Measurements from ENCODE around the gene MLX.

The MLX gene

DNA sequence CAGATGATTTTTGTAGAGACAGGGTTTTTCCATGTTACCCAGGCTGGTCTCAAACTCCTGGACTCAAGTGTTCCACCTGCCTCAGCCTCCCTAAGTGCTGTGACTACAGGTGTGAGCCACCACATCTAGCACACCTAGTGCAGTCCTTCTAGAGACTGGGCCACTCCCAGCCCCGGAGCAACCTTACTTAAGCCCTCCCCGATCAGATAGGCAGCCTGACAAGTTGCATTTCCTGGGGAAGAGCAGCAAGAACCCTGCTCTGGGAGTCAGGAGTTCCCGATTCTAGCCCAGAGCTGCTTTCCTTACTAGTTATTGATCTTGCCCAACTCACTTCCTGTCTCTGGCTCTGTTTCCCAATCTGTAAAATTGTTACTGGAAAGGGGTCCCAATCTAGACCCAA lies 37.8 kb upstream of the MLX start:
- TF ChIP-seq CTCF (conservative IDR thresholded peaks at IDR 0.05): no peak
- H3K27ac ChIP-seq: no peak overlapping the region

DNA sequence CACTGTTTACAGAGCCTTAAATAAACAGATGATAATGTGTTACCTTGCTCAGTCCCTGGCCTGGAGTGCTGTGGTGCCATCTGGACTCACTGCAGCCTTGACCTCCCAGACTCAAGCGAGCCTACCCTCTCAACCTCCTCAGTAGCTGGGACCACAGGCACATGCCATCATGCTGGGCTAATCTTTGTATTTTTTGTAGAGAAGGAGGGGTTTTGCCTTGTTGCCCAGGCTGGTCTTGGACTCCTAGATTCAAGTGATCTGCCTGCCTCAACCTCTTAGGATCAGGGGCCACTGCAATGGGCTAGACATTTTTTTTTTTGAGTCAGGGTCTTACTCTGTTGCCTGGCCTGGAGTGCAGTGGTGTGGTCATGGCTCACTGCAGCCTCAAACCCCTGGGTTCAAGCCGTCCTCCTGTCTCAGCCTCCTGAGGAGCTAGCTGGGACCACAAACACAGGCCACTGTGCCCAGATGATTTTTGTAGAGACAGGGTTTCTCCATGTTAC lies 35.9 kb upstream of the MLX start:
- H3K27ac ChIP-seq: peak overlapping the region; percentile 19; the same call in 1 of the 2 replicates
- no peak for TF ChIP-seq CTCF (conservative IDR thresholded peaks at IDR 0.05)

DNA sequence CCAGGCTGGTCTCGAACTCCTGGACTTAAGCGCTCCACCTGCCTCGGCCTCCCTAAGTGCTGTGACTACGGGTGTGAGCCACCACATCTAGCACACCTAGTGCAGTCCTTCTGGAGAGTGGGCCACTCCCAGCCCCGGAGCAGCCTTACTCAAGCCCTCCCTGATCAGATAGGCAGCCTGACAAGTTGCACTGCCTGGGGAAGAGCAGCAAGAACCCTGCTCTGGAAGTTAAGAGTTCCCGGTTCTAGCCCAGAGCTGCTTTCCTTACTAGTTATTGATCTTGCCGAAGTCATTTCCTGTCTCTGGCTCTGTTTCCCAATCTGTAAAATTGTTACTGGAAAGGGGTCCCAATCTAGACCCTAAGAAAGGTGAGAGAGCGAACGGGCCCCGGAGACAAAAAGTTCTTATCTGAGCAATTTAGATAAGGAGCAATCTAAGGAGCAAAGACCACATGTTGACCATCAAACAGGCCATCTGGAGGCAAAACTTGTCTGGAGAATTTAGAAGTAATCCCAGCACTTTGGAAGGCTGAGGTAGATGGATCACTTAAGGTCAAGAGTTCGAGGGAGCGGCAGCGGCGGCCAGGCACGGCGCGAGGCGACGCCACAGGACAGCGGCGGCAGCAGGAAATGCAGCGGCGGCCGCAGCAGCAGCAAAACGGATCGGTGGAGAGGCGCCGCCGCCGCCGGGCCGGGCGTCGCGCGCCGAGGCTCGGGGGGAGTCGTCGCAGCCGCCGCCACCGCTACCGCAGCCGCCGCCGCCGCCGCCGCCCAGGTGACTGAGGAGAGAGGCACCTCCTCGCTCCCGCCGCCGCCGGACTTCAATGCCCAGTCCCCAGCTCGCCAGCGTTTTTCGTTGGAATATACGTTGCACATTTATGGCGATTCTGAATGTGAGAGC lies 35.2 kb upstream of the MLX start:
- peak; percentile 51 for TF ChIP-seq CTCF (conservative IDR thresholded peaks at IDR 0.05)
- H3K27ac ChIP-seq: peak overlapping the region; percentile 48; the same call in 1 of the 2 replicates

- H3K27ac ChIP-seq: peak overlapping the region; percentile 86
- no peak for TF ChIP-seq CTCF (conservative IDR thresholded peaks at IDR 0.05)
These were observed 31.5 kb upstream of the MLX start for GRCh38 chr17:42535155-42536047.

DNA sequence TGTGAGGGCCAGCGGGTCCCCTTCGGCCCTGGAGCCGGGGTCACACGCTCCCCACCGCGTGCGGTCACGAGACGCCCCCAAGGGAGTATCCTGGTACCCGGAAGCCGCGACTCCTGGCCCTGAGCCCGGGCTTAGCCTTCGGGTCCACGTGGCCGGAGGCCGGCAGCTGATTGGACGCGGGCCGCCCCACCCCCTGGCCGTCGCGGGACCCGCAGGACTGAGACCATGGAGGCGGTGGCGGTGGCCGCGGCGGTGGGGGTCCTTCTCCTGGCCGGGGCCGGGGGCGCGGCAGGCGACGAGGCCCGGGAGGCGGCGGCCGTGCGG lies 30.9 kb upstream of the MLX start, which contains the start of gene NAGLU:
Gene NAGLU, plus strand, starts transcription at position 194 of the 324 bp plus-strand sequence. Its CDS starts 32 bp downstream, at position 226.
- no peak for TF ChIP-seq CTCF (conservative IDR thresholded peaks at IDR 0.05)
- peak within 1 kb of the TSS; percentile 86 for H3K27ac ChIP-seq

DNA sequence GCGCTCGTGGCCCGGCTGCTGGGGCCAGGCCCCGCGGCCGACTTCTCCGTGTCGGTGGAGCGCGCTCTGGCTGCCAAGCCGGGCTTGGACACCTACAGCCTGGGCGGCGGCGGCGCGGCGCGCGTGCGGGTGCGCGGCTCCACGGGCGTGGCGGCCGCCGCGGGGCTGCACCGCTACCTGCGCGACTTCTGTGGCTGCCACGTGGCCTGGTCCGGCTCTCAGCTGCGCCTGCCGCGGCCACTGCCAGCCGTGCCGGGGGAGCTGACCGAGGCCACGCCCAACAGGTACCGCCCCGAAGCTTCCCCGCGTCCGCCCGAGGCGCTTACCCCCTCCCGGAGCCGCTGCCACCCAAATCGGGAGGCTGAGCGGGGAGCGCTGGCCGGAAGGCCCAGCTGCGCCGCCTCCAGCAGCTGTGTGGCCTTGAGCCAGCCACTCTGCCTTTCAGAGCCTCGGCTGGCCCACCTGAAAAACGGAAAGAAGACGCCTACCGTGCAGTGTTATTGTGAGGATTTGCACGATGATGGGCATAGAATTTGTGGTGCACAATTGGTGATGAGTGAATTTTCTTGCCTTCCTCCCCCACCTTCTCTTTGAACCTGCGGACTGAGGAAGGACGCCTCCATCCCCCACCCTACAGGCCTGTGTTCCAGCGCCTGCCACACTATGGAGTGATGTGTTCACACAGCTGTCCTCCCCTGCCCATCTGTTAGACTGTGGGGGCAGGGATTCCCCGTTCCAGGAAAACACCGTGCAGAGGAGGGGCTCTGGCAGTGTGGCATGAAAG lies 30.3 kb upstream of the MLX start:
- TF ChIP-seq CTCF (conservative IDR thresholded peaks at IDR 0.05): no peak
- peak overlapping the region; percentile 86 for H3K27ac ChIP-seq
